NCI-H2171 treated with DMSO at 0.1 percent for 48 hours (cell line): Measurements from ENCODE around the gene ATPAF1.

Source experiments
- DNase-seq: peaks from one replicate; lab custom pipeline; 2025; lab: John Stamatoyannopoulos, UW

ATPAF1 gene

DNA sequence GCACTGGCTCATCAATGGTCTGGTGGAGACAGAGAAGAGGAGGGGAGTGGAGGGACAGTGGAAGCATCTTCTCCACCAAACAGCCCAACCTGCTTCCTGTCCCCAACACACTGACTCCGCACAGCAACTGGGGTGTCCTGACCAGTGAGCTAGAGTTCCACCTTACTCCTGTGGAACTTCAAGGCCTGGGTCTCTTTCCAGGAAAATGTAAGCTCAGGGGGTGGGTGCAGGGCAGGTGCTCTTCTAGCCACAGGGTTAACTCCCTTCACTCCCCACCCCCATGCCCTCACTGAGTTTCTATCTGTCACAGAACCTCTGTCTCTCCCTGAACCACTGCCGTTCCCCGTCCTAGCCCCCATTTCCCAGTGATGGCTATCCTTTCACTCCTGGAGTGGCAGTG, 52.4 kb downstream of the ATPAF1 start:
- no peak for DNase-seq

DNA sequence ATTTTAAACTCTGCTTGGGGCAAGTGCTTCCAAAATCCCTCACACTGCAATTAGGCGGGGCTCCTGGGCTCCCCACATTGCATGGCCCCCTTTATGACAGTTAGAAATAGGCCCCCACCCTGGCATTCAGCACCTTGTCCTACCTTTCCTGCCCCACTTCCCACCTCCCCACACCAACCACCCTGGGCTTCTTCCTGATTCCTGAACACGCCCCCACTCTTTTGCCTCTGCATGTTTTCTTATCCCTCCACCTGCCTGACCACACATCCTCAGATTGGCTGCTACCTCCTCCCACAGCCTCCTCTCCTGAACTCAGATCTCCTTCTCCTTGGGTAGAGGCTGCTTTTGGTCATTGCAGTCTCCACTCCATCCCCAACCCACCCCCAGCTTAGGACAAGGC, 53.1 kb downstream of the ATPAF1 start:
- no peak for DNase-seq

DNA sequence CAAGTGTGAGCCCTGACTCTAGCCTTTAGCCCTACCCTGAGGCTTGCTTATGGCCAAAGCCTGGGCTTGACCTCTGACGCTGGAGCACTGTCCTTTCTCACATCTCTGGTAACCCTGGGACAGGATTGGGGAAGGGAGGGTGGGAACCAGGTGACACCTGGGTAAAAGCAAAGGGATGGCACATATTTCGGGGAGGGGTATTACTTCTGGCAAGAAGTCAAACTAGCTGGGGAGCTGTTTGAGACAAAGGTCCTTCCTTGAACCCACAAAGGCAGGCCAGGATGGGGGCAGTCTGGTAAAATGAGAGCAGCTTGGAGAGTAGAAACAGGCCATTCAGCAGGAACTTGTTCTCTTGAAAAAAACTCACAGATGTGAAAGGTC, 53.6 kb downstream of the ATPAF1 start:
- no peak for DNase-seq

DNA sequence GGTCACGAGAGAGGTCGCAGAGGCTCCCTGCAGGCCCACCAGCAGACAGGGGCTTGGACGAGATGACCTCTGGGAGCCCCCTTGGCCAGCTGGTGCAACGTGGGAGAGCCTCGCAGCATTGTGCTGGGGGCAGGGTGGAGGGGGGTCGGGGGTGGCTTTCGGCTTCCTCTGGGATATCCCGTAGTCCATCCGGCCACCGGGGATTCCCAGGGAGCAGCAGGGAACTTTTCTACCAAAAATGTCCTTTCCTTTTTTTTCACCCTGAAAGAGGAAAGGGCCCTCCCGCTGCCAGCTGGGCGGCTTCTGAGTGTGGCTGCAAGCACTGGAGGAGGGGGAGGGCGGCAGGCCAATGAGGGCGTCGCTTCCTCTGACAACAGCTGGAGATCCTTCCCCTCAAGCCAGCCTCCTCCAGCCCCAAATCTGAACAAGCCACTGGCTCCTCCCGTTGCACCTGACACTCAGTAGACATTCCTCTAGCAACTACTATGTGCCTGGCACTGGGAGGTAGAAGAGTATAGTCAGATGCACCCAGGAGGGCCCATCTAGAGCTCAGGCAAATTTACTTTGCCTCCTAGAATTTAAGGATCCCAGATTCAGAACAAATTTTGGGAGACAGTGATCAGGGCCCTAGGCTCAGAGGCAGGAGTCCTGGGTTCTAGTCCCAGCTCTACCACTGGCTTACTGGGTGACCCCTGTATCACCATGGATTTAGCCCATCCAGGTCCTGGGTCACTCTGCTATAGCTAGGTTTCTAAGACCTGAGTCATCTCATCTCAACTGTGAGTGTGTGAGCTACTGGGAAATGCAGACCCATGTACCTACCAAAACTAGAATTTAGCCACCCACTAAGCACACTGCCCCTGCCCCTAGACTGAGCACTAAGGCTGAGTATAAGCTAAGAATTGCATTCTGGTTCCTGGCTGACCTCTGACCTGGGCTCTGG, 54.2 kb downstream of the ATPAF1 start:
- DNase-seq = peak; percentile 88

DNA sequence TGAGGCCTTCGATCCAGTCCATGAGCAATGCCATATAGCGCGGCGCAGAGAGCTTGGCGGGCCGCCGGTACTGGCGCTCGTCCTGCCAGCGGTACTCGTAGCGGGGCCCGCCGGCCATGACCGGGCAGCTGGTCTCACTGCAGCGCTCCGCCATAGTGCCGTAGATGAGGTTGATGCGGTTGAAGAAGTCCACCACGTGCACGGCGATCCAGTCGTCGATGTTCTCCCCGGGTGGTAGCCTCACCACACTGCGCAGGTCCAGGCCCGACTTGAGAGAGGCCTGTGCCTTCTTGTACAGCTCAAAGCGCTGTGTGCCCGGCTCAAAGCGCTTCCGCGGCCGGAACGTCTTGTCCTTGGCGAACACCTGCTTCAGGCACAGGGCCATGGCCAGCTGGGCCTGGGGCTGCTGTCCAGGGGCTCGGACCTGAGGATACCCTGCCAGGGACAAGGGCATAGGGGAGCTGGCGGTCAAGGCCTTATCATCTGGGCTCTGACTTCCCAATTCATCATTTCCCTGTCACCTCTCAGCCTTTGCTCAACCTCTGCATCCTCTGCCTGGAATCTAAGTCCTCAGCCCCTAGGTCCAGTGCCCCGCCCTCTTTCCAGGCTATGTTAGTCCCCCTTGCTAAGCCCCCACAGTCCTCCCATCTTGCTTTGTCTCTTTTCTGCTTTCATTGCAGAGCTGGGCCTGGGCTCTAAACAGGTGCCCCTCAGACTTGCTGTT, 55.1 kb downstream of the ATPAF1 start:
- no peak for DNase-seq

DNA sequence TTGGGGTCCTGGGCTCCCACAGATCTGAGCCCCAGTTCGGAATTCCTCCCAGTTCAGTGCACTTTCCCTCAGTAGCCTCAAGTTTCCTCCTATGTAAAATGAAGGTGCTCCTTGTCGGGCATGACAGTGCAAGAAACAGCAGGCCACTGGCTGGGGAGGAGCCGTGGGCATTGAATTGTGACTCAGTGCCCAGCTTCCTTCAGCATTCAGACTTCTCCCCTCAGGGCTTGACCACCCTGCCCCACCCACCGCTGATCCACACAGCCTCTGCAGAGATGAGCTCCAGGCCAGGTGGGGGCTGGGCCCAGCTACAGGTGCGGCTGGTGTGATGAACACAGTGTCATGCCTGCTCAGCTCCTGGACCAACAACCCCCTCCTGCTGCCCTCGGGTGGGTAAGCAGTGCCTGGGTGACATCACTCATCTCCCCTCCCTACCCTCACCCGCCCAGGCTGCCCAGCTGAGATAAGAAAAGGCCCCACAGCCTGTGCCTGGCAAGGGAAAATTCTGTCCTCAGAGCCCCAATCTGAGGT, 56.4 kb downstream of the ATPAF1 start:
- DNase-seq = no peak

DNA sequence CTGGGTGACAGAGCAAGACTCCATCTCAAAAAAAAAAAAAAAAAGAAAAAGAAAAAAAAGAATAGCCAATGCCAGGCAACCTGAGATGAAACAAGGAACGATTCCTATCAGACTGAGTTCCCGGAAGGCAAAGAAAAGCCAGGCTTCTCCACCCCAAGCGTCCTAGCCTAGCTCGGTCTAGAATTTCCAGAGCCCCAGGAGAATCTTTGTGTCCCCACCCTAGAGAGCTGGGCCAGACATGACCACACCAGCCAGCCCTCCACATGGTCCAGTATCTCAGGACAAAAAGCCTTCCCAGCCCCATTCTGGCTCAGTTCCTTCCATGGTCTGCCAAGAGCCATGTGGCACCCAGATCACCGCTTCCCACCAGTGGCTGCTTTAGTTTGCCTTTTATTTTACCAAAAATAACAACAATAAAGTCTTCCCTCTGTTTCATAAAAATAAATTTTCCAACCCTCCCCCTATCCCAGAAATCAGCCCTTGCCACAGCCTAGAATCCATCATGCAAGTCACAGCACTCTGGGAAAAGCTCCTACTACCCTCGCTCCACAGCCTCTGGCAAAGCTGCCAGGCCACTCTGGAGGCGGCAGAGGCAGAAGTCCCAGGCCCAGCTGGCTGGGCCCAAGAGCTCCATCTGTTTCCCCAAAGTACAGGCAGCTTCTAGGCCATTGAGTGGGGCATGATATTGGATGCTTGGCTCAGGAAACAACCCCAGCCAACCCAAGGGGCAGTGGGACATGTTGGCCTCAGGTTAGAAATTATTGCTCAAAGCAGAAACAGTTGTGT, 60.6 kb downstream of the ATPAF1 start:
- DNase-seq = no peak

DNA sequence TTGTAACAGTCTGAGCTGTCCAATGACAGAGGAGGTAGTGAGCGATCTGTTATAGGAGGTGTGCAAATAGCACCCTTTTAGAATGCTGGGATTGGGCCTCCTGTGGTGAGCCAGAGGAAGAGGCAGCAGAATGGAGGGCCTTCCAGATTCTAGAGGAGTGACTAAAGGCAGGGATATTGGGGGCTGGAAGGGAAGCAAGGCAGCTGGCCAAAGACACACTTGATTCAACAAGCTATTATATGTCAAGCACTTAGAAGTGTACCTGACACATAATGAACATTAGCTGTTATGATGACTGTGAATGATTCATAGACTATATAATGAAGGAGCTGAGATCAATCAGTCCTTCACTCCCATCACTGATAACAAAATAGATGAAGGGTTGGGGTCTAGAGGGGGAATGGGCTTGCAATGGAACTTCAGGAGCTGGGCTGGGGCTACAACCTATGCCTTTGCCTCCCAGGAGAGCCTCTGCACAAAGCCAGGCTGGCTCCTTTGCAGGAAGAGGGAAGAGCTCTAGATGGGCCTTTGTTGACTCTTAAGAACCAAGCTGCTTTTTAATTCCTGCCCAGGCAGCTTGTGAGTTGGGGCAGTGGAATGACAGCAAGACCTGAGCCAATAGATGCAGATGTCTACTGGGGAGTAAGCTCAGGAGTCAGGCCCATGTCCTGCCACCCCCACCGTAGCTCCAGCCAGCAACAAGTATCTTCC, 61.8 kb downstream of the ATPAF1 start:
- no peak for DNase-seq

DNA sequence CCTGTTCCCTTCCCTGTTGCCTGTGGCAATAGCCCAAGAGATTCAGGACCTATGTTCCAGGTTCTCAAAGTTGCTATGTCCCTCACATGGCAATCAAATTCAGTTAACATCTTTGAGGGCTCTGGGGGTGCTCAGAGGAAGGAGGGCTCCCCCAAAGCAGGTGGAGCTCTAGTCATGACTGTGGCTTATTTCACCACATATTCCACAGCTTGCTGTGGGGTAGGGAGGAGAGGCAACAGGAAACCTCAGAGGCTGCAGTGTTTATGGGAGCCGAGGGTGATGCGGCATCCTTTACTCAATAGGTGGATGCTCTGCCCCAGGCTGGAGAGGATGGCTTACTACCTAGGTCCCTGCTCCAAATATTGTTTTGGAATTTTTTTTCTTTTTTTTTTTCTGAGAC, 62.9 kb downstream of the ATPAF1 start:
- DNase-seq = no peak

DNA sequence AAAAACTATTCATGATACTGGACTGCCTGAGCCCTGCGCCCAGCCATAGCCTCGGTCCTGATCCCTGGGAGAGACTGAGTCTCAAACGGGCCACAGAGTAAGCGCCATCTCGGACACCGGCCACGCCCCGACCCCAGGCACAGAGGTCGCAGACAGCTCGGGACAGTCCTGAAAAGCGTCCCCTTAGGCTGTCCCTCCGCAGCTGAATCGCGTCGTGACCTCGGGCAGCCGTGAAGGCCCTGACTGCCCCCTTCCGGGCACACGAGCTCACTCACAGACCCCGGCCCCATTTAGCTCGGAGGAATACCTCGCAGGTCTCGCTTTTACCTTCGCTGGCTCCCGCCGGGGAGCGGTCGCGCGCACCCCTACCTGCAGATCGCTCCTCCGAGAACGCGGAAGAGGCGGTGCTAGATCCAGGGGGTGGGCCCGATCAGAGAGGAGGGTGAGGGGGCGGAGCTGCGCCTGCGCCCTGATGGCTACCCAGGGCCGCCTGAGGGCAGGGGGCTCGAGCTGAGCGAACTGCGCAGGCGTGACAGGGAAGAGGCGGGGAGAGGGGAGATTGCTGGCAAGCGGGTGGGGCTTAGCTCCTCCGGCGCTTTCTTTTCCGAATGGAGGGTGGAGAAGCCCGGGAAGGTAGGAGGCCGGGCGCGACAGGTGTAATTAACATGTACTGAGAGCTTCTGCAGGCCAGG, 64.2 kb downstream of the ATPAF1 start, which contains the start of gene MKNK1:
Gene MKNK1 (minus strand): TSS at position 411 of the 692 bp plus-strand sequence. CDS start 20,941 bp downstream, outside the sequence.
- DNase-seq = peak; percentile 97

DNA sequence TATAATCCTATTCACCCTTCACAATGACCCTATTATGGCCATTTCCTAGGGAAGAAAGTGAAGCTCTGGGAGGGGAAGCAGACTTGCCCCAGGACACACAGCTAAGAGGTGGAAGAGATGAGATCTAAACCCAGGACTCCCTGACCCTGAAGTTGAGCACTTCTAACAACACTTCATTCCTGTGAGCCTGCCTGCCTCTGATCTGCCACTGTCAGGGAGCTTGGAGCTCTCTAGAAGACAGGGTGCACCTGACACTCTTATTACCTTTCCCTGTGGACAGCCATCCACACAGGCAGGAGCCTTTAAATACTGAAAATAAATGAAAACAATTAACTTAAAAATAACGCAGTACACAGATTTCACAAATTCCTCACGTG, 64.7 kb downstream of the ATPAF1 start:
- peak; percentile 23 for DNase-seq

DNA sequence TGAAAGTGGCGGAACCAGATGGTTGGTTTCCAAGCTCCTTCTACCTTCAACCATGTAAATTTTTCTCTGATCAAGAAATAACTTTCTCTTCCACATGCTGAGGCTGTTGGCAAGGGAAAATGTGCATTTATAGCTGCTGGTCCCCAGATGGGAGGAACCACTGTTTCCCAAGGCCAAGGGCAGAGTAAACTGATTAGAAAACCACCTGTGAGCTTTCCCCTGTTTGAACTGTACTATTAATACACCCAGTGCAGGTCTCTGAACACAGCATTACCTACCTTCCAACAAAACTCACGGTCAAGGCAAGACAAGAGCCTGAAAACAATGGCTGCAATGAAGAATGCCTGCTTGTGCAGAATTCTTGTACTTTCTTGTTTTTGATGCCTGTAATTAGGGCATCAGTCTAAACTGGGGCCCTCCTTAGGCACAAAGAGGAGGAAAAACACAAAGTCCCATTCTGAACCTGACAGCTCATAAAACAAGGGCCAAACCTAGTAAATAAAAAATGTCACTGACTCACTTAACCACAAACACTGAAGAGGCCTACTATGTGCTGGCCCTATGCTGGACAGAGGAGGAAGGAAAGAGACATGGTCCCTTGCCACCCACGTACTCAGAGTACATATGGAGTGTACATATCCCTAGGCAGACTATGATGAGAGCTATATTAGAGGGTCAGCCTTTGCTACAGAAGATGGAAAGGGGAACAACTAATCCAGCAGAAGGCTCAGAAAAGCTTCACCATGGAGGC, 66.7 kb downstream of the ATPAF1 start:
- no peak for DNase-seq

DNA sequence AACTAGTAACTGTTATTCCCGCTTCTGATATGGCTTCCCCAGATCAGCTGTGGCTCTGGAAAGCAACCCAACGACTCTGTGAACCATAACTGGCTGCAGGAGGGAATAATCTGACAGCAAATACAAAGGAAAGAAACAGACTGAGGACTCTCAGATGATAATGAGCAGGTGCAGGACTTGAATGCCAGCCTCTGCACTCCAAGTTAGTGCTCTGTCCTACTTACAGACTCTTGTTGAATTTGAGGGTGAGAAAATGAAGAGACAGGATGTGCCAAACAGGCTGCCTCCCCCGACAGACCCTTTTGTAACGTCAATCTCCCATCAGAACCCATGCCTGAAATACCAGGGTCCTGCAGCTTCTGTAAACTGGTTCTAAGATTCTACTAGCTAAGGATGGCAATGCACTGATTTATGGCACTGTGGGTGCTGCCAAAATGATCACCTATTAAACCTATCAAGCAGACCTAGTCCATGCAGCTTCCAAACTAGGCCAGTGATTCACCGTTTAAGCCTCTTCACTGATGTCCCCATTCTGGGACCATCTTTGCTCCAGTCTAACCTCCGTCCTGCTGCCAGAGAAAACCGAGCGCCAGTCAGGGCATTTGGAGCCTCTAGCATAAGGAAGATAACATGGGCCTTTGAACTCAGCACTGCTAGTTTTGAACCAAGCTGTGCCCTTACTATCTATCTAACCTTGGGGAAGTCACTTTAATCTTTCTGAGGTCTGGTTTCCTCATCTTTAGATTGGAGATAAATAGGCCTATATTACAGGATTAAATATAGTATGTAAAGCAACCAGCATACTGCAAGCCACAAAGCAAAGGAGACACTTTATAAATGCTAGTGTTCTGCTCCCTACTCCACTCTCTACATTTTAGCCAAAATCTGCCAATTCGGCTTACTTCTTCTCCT, 68.8 kb downstream of the ATPAF1 start:
- no peak for DNase-seq

DNA sequence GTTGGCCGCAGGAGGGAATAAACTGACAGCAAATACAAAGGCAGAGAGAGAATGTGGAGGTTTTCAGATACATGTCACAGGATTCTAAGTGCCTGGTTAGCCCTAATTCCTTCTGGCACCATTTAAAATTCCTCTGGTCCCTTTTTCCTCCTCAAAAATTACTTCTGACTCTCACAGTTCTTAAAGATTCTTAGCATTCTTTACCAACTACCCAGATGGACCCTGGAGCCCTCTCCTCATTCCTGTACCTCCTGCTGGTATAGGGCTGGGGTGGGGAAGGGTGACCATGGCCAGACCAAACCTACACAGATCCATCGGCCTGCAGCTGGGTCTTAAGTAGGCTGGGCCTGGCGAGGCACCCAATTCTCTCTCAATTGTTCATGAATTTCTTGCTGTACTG, 71.3 kb downstream of the ATPAF1 start:
- no peak for DNase-seq

DNA sequence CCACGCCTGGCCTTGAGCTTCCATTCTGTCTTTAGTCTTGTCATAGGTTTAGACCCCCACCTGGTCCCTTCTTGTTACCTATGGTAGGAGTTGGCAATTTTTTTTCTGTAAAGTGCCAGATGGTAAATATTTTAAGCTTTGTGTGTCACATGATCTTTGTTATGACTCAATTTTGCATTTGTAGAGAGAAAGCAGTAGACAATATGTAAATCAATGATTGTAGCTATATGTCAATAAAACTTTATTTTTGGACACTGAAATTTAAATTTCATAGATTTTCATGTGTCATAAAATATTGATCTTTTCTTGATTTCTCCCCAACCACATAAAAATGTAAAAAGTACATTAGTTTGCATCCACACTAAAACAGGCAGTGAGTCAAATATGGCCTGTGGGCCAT, 72.1 kb downstream of the ATPAF1 start:
- DNase-seq = peak; percentile 3

DNA sequence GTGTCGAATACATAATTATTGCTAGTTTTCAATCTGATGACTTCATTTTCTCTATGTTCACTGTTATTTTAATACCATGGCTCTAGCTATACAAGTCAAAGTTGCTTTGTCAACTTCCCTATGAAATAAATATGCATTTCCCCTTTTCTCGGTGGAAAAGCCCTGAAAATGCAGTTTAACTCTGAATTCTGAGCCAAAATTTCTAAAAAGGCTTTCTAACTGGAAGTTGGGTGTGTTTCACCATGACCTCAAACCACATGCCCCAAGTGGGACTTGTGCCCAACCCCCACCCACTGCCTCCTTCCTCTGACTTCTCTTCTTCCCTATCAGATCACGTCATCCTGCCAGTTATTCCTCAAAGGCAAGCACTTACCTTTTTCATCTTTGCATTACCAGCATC, 73.0 kb downstream of the ATPAF1 start:
- DNase-seq = no peak

DNA sequence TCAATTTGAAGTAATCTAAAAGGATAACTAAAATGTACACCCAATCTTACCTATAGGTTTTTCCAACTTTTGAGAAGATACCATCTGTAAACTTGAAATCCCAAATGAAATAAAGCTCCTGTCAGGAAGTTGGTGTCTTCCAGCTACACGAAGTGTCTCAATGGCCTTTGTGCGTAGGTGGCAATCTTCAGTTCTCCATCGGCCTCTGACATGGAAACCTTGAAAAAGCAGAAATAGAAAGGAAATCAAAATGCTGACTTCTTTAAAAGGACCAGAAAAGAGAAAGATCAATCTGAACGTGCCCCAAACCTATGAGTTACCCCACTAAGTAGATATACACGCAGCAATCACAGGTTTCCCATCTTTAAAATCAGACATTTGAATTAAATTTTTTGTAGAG, 74.1 kb downstream of the ATPAF1 start:
- no peak for DNase-seq

DNA sequence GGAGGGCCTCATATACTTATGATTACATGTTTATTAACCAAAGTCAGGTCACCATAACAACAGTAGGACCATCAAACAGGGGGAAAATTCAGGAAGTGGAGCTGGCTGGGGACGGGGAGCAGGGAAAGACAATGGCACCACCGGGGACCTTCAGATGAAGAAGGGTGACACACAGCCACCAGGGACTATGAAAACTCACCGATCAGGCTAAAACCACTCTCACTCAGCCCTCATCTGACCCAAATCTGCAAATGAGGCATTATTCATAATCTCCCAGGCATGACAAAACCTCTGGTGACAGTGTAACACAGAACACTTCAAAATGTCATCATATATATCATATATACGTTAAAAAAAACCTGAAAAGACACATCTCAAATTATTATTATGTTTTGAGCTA, 75.3 kb downstream of the ATPAF1 start:
- DNase-seq = no peak

DNA sequence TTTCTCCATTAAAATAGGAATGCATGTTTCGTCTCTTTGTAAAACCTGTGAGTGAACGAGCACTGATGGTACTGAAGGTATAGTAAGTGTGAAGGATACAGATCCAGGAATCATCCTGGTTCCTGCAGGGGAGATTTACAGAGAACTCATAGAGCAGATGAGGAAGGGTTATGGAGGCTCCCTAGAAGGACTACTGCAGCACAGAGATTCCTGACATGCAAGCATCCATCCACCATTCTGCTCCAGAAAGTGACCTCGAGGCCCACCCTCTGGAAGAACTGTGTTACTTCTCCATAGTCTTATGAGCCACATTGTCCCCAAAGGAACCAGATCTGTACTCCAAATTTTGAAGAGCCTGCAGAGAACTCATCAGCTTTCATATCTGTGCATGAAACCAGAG, 78.6 kb downstream of the ATPAF1 start:
- no peak for DNase-seq
